Fibroblast of villous mesenchyme (primary cell): Measurements from ENCODE around the gene MRPL36. TPM values are rescaled to one million over a fixed set of nuclear protein-coding genes. Genes with fewer than 3 reads are reported as not detected.

ENCODE experiments used
- DNase-seq: peaks from one replicate; pipeline ENCODE4 v3.0.0-alpha.2; 2010; ENCODE audit warnings: low read depth
- H3K4me3 ChIP-seq: 2 replicates; pipeline ENCODE4 v1.5.1; 2011; ENCODE audit warnings: low read depth, mild to moderate bottlenecking, low read length
- CTCF ChIP-seq: IDR thresholded peaks from 2 replicates; pipeline ENCODE4 v1.5.1; 2012; ENCODE audit warnings: low read depth, mild to moderate bottlenecking, low read length; ENCODE audit not compliant: insufficient read depth
- total RNA-seq: library from RNA; depleted of rRNA; stranded (reverse); fragments of >200 nt; gene quantifications from 2 replicates; pipeline ENCODE4 v1.2.3, GENCODE V29; 2012

The MRPL36 gene
- total RNA-seq, 1 donor, result 49.7 TPM

GRCh38 chr5:1760231-1760630 lies 39.4 kb downstream of the MRPL36 start:
- TF ChIP-seq CTCF, result no peak
- H3K4me3 ChIP-seq, result no peak overlapping the region
- no peak for DNase-seq

GRCh38 chr5:1759378-1759970 lies 40.2 kb downstream of the MRPL36 start:
- no peak overlapping the region for H3K4me3 ChIP-seq
- no peak for DNase-seq
- no peak for TF ChIP-seq CTCF

- DNase-seq, result no peak
- TF ChIP-seq CTCF, result no peak
- H3K4me3 ChIP-seq, result no peak overlapping the region
Measured at GRCh38 chr5:1758574-1758973, 41.1 kb downstream of the MRPL36 start.

DNA sequence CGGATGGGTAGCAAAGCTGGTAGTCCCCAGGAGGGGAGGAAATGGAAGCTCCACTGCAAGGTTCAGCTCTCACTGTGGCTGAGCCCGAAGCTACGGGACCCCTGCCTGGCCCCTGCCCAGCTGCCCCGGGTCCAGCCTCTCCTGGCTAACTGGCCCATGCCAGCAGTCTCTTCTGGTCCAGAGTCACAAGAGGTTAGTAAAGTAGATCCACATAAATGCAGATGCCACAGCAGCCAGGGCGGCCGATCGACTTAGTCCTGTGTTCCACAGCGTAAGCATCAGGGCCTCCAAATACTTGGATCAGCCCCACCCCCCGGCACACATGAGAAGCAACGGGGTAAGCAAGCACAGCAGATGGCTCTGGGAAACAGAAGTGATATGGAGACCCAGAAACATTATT lies 42.1 kb downstream of the MRPL36 start:
- TF ChIP-seq CTCF, result no peak
- no peak overlapping the region for H3K4me3 ChIP-seq
- DNase-seq, result no peak

DNA sequence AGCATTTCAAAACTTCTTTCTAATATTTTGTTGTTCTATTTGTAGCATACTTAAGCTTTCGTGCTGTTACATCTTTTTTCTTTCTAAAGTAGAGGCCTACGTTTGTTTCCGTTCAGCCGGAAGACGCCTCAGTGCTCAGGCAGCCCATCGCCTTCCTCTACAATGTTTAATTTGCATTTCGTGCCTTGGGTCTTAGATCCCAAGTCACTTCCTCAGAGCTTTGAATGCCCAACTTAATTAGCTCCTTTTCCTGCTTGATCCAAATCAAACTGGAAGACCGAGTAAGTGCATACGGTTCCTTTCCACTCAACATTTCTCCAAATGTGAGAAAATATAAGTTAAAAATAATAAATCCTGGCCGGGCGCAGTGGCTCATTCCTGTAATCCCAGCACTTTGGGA lies 43.2 kb downstream of the MRPL36 start:
- no peak for TF ChIP-seq CTCF
- no peak for DNase-seq
- H3K4me3 ChIP-seq, result no peak overlapping the region

DNA sequence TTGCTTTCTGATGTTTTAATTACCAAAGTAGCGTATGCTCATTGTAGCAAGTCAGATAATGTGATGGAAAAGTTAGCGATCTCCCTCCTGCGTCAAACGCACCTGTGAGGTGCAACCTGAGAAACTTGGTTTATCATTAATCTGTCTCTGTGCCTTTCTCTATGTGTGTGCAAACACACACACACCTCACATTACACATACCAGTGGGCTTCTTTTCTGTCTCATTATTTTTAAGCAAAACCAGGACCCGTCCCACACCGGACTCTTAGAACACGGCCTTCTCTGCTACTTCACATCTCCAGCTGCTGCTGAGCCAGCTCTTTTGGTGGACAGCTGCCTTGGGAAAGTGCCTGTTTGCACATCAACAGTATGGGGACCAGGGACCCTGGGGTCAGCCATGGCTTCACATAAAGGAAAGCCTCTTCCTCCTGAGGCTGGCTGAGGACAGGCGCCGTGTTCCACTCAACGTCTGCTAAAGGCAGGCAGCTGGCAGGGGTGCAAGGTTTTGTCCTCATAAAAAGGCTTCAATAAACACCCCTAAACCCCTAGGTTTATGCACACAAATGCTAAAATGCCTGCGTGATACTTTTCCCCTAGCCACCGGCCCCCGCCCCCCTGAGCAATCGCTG lies 44.2 kb downstream of the MRPL36 start:
- DNase-seq, result no peak
- TF ChIP-seq CTCF, result no peak
- H3K4me3 ChIP-seq, result no peak overlapping the region
